C4-2B (cell line): ENCODE results near the gene ATP2B2.

Experiments used
- CTCF ChIP-seq: fragments of 450-650 bp; conservative IDR thresholded peaks from 2 replicates; pipeline ENCODE4 v1.5.1; 2017; ENCODE audit warnings: mild to moderate bottlenecking
- ZFX ChIP-seq: fragments of 450-650 bp; IDR thresholded peaks from 2 replicates; pipeline ENCODE4 v1.6.1; 2017

GRCh38 chr3:10390641-10391373, 114.6 kb downstream of the ATP2B2 start:
- TF ChIP-seq CTCF, result no peak
- no peak for TF ChIP-seq ZFX
